ENCODE results near the gene GJC3. TPM values are rescaled to one million over a fixed set of nuclear protein-coding genes. Genes with fewer than 3 reads are reported as not detected.
"Not testable (repeated sequence)": the region's sequence is repeated elsewhere in the genome, so short reads cannot be mapped to it uniquely, and the experiment has no call there.

The GJC3 gene, protein sequence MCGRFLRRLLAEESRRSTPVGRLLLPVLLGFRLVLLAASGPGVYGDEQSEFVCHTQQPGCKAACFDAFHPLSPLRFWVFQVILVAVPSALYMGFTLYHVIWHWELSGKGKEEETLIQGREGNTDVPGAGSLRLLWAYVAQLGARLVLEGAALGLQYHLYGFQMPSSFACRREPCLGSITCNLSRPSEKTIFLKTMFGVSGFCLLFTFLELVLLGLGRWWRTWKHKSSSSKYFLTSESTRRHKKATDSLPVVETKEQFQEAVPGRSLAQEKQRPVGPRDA
- not detected in 2 replicates for total RNA-seq (2014; rRNA removed; shearing (Covaris generic))

- DNase-seq (ENCODE audit: low spot score): no peak
Measured at GRCh38 chr7:99928994-99929729, at the start of gene GJC3. GJC3 (minus strand) TSS chr7:99929620; CDS start chr7:99929620, 0 bp downstream.

DNA sequence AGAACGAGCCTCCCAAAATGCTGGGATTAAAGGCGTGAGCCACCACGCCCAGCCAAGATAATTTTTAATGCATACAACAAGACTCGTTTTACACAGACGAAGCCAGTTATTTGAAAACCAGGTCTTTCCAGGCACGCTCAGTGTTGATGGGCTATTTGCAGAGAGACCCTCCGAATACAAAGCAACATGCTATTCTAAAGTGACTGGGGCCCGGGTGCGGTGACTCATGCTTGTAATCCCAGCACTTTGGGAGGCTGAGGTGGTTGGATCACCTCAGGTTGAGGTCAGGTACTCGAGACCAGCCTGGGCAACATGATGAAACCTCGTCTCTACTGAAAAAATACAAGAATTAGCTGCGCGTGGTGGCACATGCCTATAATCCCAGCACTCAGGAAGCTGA, 47.2 kb upstream of the GJC3 start:
- no peak for DNase-seq (ENCODE audit: low spot score)

- DNase-seq (ENCODE audit: low spot score): no peak
Measured at GRCh38 chr7:99975782-99976521, 46.5 kb upstream of the GJC3 start, which contains the start of gene AZGP1. AZGP1 (minus strand) TSS chr7:99976031; CDS start chr7:99976020, 11 bp downstream.

- DNase-seq (ENCODE audit: low spot score): no peak
Measured at GRCh38 chr7:99974681-99975080, 45.3 kb upstream of the GJC3 start.

DNA sequence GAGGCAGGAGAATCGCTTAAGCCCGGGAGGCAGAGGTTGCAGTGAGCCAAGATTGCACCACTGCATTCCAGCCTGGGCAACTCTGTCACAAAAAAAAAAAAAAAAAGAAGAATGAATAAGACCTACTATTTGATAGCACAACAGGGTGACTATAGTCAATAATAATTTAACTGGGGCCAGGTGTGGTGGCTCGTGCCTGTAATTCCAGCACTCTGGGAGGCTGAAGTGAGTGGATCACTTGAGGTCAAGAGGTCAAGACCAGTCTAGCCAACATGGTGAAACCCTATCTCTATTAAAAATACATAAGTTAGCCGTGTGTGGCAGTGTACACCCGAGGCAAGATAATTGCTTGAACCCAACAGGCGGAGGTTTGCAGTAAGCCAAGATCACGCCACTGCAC, 44.4 kb upstream of the GJC3 start:
- DNase-seq (ENCODE audit: low spot score): not testable (repeated sequence)

DNA sequence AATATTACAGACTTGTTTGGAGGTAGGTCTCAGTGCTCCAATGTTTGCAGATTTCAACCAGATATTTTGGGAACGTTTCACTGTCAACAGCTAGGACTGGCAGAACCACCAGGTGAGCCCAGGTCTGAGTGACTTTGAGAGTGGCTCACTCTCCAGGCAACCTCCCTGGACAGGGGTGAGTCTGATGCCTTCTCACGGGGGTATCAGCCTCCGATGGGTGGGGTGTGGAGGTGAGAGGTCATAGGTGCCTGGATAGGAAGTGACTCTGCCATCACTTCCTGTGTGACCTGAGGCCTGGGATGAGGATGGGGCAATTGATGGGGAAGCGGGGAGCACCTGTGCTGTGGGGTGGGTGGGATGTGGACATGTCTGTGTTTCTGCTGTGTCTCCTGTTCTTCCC, 41.8 kb upstream of the GJC3 start:
- DNase-seq (ENCODE audit: low spot score): no peak

- not testable (repeated sequence) for DNase-seq (ENCODE audit: low spot score)
Measured at GRCh38 chr7:99969813-99970212, 40.4 kb upstream of the GJC3 start.

DNA sequence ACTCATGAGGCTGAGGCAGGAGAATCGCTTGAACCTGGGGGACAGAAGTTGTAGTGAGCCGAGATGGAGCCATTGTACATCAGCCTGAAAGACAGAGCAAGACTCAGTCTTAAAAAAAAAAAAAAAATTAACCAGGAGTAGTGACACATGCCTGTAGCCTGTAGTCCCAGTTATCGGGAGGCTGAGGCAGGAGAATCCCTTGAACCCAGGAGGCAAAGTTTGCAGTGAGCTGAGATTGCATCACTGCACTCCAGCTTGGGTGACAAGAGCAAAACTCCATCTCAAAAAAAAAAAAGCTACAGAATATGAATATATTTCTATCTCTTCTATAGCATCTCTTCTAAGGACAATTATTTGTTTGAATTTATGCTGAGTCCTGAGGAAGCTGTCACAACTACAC, 39.9 kb upstream of the GJC3 start:
- no peak for DNase-seq (ENCODE audit: low spot score)

- DNase-seq (ENCODE audit: low spot score): no peak
Measured at GRCh38 chr7:99958564-99959227, 29.3 kb upstream of the GJC3 start.

- no peak for DNase-seq (ENCODE audit: low spot score)
Measured at GRCh38 chr7:99955247-99955646, 25.8 kb upstream of the GJC3 start.

DNA sequence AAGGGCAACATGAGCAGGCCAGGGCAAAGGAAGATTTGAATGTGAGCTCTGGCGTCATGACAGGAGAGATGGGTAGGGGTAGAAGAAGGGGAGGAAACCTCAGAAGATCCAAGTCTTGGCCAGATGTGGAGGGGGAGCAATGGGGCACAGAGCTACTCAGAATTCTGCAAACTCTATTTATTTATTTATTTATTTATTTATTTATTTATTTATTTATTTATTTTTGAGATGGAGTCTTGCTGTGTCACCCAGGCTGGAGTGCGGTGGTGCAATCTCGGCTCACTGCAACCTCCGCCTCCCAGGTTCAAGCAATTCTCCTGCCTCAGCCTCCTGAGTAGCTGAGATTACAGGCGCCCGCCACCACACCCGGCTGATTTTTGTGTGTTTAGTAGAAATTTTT, 25.2 kb upstream of the GJC3 start:
- not testable (repeated sequence) for DNase-seq (ENCODE audit: low spot score)

DNA sequence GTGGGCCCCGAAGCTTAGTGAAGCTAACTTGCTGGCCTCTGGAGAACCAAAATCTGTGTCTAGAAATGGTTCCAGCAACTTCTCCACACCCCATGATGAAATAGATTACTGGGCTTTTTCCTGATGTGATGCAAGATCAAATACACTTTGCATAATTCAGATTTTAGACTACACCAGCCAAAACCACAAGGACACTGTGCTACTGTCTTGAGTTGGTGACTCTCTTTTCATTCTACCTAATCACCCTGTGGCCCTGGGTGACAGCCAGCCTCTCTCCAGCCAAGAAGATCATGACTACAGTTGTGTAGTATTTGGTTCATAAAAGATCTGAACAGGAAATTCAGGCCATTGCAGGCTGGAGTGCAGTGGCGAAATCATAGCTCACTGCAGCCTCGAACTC, 24.2 kb upstream of the GJC3 start:
- no peak for DNase-seq (ENCODE audit: low spot score)

DNA sequence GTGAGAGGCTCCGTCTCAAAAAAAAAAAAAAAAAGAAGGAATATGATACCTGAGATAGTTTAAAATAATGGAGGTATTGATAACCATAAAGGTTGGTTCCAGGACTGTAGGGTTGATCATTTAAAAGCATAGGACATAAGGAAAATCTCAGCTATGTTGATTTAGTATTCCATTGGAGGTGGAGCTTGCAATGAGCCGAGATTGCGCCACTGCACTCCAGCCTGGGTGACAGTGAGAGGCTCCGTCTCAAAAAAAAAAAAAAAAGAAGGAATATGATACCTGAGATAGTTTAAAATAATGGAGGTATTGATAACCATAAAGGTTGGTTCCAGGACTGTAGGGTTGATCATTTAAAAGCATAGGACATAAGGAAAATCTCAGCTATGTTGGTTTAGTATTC, 23.2 kb upstream of the GJC3 start:
- not testable (repeated sequence) for DNase-seq (ENCODE audit: low spot score)

GRCh38 chr7:99950819-99951218, 21.4 kb upstream of the GJC3 start:
- DNase-seq (ENCODE audit: low spot score): not testable (repeated sequence)

- no peak for DNase-seq (ENCODE audit: low spot score)
Measured at GRCh38 chr7:99949645-99950228, 20.3 kb upstream of the GJC3 start.

DNA sequence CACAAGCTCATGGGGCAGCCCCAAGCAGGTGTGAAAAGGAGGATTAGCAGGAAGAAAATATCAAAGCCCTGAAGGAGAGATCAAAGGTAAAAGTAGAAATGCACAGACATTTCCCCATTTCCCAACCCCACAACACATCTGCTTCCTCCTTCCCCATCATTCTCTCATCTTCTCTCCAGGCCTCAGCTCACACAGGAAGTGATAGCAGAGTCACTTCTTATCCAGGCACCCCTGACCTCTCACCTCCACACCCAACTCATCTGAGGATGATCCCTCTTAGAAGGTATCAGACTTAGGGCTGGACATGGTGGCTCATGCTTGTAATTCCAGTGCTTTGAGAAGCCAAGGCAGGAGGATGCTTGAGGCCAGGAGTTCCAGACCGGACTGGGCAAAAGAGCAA, 18.2 kb upstream of the GJC3 start:
- no peak for DNase-seq (ENCODE audit: low spot score)

- DNase-seq (ENCODE audit: low spot score): no peak
Measured at GRCh38 chr7:99944497-99945070, 15.2 kb upstream of the GJC3 start.

- no peak for DNase-seq (ENCODE audit: low spot score)
Measured at GRCh38 chr7:99943641-99944496, 14.4 kb upstream of the GJC3 start.

DNA sequence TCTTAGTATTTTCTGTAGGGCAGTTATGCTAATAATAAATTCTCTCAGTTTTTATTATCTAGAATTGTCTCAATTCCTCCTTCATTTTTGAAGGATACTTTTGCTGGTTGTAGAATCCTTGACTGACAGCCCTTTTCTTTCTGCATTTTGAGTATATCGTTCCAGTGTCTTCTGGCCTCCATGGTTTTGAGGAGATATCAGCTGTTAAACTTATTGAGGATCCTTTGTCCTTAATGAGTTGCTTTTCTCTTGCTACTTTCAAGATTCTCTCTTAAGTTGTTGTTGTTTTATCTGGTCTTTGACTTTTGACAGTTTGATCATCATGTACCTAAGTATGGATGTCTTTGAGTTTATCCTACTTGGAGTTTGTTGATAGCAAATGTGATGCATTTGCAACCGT, 8.9 kb upstream of the GJC3 start:
- DNase-seq (ENCODE audit: low spot score): no peak

DNA sequence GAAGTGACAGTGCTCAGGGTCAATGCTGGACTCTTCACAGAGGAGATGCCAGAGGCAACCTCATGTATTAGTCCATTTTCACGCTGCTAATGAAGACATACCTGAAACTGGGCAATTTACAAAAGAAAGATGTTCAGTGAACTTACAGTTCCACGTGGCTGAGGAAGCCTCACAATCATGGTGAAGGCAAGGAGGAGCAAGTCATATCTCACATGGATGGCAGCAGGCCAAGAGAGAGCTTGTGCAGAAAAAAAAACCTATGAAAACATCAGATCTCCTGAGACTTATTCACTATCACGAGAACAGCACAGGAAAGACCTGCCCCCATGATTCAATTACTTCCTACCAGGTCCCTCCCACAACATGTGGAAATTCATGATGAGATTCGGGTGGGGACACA, 5.6 kb upstream of the GJC3 start:
- DNase-seq (ENCODE audit: low spot score): not testable (repeated sequence)
